Measurements from ENCODE around the gene RANBP10. TPM values are rescaled to one million over a fixed set of nuclear protein-coding genes. Genes with fewer than 3 reads are reported as not detected.

Gene RANBP10
- total RNA-seq, 1 experiment from 2014 or later = 13.4 TPM

DNA sequence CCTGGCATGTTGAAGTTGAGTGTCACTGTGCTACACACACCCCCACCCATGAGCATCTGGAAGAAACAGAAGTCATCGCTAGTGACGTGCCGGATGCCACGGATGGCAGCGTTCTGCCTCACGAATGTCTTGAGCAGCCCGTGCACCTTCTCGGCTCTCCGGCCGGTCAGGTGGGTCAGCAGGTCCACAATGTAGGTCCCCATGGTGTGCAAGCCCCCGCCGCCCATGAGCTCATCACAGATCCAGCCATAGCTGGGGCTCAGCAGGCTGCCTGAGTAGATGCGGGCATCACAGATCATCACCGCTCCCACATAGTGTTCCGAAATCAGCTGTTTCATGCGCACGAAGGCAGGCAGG, 130.8 kb downstream of the RANBP10 start:
- CTCF ChIA-PET = no interaction called here
- intact Hi-C loops (cut with micrococcal nuclease; ENCODE audit: unreplicated experiment) = loop anchor here (10.0 kb wide), 1 partner anchor 129 kb away; the partner anchor contains the start of genes RANBP10 and TSNAXIP1

DNA sequence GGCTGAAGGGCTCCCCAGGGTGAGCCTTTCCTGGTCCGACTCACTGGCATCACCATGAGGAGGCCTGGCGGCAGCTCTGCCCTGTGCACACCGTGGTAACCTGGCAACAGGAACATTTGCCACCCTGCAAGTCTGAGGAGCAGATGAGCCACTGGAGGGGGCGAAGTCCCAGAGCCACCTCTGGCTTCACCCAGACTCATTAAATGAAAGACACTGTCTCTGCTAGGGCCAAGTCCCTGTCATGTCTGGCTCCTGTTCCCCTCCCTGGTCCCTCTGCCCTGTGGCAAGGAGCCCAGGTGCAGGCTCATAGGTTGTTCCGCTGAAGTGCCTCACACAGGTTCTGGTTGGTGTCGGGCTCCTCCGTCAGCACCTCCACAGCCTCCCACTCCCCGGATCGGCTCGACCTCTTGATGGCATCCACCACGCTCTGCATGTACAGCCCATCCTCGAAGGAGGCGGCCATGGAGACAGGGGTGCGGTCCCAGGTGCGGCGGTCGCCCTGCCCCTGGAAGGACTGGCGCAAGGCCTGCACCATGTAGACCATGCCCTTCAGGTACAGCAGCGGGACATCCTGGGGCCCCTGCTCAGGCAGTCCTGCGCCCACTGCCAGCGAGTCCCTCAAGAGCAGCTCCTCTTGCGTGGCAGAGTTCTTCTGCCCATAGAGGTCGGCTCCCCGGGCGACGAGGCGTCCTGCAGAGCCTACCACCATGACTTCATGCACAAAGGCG, 131.3 kb downstream of the RANBP10 start:
- no peak overlapping the region for H3K4me3 ChIP-seq (ENCODE audit: low read depth in 2 of 2, low read length in 2 of 2)
- DNase-seq (ENCODE audit: low read depth, low spot score) = no peak
- H3K9me3 ChIP-seq (ENCODE audit: control insufficient read depth, insufficient read depth, low read depth, low read length) = no peaks in the 10 kb centered on the region
- no peaks in the 10 kb centered on the region for H3K27me3 ChIP-seq (ENCODE audit: control insufficient read depth, insufficient read depth, low read length)
- POLR2A ChIA-PET = no interaction called here
- TF ChIP-seq SIN3A (IDR thresholded peaks at IDR 0.05; ENCODE audit: borderline replicate concordance, insufficient read depth, low read depth, low read length) = no peak
- TF ChIP-seq, protein P1, sequence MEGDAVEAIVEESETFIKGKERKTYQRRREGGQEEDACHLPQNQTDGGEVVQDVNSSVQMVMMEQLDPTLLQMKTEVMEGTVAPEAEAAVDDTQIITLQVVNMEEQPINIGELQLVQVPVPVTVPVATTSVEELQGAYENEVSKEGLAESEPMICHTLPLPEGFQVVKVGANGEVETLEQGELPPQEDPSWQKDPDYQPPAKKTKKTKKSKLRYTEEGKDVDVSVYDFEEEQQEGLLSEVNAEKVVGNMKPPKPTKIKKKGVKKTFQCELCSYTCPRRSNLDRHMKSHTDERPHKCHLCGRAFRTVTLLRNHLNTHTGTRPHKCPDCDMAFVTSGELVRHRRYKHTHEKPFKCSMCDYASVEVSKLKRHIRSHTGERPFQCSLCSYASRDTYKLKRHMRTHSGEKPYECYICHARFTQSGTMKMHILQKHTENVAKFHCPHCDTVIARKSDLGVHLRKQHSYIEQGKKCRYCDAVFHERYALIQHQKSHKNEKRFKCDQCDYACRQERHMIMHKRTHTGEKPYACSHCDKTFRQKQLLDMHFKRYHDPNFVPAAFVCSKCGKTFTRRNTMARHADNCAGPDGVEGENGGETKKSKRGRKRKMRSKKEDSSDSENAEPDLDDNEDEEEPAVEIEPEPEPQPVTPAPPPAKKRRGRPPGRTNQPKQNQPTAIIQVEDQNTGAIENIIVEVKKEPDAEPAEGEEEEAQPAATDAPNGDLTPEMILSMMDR (IDR thresholded peaks at IDR 0.05) = no peak
- intact Hi-C loops (cut with micrococcal nuclease; ENCODE audit: unreplicated experiment) = loop anchor here (5.0 to 10.0 kb wide), 2 partner anchors 130 to 252 kb away; partner anchors contain the start of genes RANBP10 and TSNAXIP1
- no TSS peak for BruUV-seq (replicated peaks)
- CTCF ChIA-PET = no interaction called here
- H3K27ac ChIP-seq (ENCODE audit: low read length) = no peak overlapping the region
- no peaks in the 10 kb centered on the region for H3K4me1 ChIP-seq (ENCODE audit: control insufficient read depth, insufficient read depth, low read length)
- no peaks in the 10 kb centered on the region; the same call in 1 of the 2 replicates for H3K36me3 ChIP-seq (ENCODE audit: control insufficient read depth, insufficient read depth, low read length)
- in situ Hi-C loops (cut with HindIII; ENCODE audit: low pct_unique_long_range_greater_than_20kb, low sequenced_read_pairs) = no loop called here
- no peak for ATAC-seq

More for the DNA sequence above, 130.8 kb downstream of the RANBP10 start:
- DNase-seq (ENCODE audit: low read depth, low spot score) (no peak), ATAC-seq (no peak)
- Histone ChIP-seq H3K27me3 (ENCODE audit: control insufficient read depth, insufficient read depth, low read length) (no peaks in the 10 kb centered on the region), H3K27ac (ENCODE audit: low read length) (no peak overlapping the region), H3K4me1 (ENCODE audit: control insufficient read depth, insufficient read depth, low read length) (no peaks in the 10 kb centered on the region), H3K36me3 (ENCODE audit: control insufficient read depth, insufficient read depth, low read length) (no peaks in the 10 kb centered on the region; the same call in 1 of the 2 replicates), H3K4me3 (ENCODE audit: low read depth in 2 of 2, low read length in 2 of 2) (no peak overlapping the region), H3K9me3 (ENCODE audit: control insufficient read depth, insufficient read depth, low read depth, low read length) (no peaks in the 10 kb centered on the region)
- no TSS peak for BruUV-seq (replicated peaks)
- TF ChIP-seq POLR2AphosphoS5 (IDR thresholded peaks at IDR 0.05; ENCODE audit: low read depth, low read length) = no peak
- no peak for TF ChIP-seq TCF7L2 (IDR thresholded peaks at IDR 0.05; ENCODE audit: low read depth, low read length)
- TF ChIP-seq, protein P2, sequence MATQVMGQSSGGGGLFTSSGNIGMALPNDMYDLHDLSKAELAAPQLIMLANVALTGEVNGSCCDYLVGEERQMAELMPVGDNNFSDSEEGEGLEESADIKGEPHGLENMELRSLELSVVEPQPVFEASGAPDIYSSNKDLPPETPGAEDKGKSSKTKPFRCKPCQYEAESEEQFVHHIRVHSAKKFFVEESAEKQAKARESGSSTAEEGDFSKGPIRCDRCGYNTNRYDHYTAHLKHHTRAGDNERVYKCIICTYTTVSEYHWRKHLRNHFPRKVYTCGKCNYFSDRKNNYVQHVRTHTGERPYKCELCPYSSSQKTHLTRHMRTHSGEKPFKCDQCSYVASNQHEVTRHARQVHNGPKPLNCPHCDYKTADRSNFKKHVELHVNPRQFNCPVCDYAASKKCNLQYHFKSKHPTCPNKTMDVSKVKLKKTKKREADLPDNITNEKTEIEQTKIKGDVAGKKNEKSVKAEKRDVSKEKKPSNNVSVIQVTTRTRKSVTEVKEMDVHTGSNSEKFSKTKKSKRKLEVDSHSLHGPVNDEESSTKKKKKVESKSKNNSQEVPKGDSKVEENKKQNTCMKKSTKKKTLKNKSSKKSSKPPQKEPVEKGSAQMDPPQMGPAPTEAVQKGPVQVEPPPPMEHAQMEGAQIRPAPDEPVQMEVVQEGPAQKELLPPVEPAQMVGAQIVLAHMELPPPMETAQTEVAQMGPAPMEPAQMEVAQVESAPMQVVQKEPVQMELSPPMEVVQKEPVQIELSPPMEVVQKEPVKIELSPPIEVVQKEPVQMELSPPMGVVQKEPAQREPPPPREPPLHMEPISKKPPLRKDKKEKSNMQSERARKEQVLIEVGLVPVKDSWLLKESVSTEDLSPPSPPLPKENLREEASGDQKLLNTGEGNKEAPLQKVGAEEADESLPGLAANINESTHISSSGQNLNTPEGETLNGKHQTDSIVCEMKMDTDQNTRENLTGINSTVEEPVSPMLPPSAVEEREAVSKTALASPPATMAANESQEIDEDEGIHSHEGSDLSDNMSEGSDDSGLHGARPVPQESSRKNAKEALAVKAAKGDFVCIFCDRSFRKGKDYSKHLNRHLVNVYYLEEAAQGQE (IDR thresholded peaks at IDR 0.05; ENCODE audit: insufficient read depth in 1 of 2, low read depth in 2 of 2, low read length in 1 of 2) = no peak
- no peak for TF ChIP-seq SIN3A (IDR thresholded peaks at IDR 0.05; ENCODE audit: borderline replicate concordance, insufficient read depth, low read depth, low read length)
- TF ChIP-seq, protein P1 (IDR thresholded peaks at IDR 0.05) = no peak
- POLR2A ChIA-PET = no interaction called here
- in situ Hi-C loops (cut with HindIII; ENCODE audit: low pct_unique_long_range_greater_than_20kb, low sequenced_read_pairs) = no loop called here
